VCaP (cell line): ENCODE data around the gene CMC1.
"Not testable (repeated sequence)": the region's sequence is repeated elsewhere in the genome, so short reads cannot be mapped to it uniquely, and the experiment has no call there.

Experiments used
- H3K27ac ChIP-seq: fragments of 450-650 bp; 2 replicates; pipeline ENCODE4 v1.5.1; 2017
- CTCF ChIP-seq: fragments of 450-650 bp; conservative IDR thresholded peaks from 2 replicates; pipeline ENCODE4 v1.5.1; 2017; ENCODE audit warnings: mild to moderate bottlenecking, moderate library complexity

The CMC1 gene, protein sequence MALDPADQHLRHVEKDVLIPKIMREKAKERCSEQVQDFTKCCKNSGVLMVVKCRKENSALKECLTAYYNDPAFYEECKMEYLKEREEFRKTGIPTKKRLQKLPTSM

DNA sequence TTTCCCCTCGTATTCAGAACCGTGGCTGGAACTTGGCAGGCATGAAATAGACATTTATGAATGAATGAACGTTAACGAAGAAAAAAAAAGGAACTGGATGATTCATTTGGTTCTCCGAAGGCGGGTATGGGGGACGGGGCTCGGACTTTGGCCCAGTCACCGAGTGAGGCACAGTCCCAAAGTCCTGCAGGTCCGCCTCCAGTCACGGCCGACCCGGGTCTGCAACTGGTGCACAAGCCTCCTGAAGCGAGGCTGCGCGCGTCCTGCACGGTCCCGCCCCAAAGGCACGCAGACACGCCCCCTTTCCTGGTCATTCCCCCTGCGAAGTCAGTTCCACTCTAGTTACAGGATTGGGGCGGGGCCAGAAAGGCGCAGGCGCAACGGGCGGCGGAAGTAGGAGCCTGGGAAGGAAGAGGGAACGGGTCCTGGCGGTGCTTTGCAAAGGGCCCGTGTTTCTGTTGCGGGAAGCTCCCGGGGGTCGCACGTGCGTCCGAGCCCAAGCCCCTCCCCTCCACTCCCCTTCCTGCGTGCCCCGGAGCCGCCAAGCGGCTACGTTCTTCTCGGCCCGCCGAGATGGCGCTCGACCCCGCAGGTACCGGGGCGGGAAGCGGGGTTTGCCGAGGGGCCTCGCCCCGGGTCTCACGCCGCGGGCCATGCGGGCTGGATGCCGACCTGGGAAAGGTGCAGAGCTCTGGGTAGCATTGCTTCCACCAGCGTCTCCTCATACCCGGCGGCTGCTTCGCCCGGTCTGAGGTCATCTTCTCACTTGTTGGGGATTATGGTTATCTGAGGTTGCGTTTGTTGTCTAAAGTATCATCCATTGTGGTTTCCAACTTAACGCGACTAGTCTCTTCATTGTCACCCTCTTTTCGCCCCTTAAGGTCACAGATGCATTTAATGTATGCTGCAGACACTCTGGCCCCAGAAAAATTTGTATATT lies at the start of gene CMC1:
CMC1 (plus strand) TSS at position 399 of the 940 bp plus-strand sequence; CDS start at position 574, 175 bp downstream.
- H3K27ac ChIP-seq = peak within 1 kb of the TSS; percentile 83
- TF ChIP-seq CTCF = no peak

DNA sequence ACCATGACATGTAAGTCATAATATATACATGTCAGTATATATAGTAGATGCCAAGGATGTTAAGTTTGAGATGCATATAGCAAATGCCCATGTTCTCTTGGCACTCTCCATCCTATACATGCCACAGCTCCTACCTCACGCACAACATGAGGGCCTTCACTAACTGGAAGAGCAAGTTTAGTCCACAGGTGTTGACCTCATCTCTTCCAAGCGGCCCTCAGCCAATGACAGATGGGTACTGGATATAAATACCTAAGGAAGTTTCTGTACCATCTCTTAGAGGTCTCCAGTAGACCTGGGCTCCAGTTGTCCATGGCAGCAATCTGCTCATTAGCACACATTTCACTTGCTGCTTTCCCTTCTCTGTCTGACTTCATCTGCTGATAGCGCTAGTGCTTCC lies 43.3 kb upstream of the CMC1 start:
- no peak for TF ChIP-seq CTCF

DNA sequence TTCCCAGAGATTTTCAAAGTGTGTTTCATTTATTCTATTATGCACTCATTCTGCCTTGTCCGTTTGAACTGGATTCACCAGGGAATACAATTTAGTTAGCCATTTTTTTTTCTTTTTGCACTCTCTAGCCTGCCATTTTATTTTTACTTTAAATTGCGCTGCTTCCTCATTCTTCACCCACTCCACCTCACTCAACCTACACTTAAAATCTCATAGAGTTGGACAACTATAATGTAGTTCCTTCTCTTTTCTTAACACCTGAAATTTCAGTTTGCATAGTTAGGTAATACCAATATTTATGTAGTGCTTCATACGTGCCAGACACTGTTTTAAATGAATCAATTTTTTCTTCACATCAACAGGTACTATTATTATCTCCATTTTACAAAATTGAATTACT lies 42.4 kb upstream of the CMC1 start:
- H3K27ac ChIP-seq = no peak overlapping the region
- no peak for TF ChIP-seq CTCF

More for the DNA sequence above, 43.3 kb upstream of the CMC1 start:
- H3K27ac ChIP-seq = no peak overlapping the region

DNA sequence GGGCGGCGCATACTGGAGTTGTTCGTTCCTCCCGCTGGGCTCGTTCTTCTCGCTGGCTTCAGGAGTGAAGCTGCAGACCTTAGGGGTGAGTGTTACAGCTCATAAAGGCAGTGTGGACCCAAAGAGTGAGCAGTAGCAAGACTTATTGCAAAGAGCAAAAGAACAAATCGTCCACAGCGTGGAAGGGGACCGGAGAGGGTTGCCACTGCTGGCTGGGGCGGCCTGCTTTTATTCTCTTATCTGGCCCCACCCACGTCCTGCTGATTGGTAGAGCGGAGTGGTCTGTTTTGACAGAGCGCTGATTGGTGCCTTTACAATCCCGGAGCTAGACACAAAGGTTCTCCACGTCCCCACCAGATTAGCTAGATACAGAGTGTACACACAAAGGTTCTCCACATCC lies 41.8 kb upstream of the CMC1 start:
- not testable (repeated sequence) for H3K27ac ChIP-seq

DNA sequence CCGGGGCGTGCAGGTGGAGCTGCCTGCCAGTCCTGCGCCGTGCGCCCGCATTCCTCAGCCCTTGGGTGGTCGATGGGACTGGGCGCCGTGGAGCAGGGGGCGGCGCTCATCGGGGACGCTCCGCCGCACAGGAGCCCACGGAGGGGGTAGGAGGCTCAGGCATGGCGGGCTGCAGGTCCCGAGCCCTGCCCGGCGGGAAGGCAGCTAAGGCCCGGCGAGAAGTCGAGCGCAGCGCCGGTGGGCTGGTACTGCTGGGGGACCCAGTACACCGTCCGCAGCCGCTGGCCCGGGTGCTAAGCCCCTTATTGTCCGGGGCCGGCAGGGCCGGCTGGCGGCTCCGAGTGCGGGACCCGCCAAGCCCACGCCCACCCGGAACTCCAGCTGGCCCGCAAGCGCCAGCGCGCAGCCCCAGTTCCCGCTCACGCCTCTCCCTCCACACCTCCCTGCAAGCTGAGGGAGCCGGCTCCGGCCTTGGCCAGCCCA lies 41.0 kb upstream of the CMC1 start:
- not testable (repeated sequence) for H3K27ac ChIP-seq

- no peak for TF ChIP-seq CTCF
- no peak overlapping the region for H3K27ac ChIP-seq
Measured at GRCh38 chr3:28206479-28206878, 34.9 kb upstream of the CMC1 start.

- no peak for TF ChIP-seq CTCF
Measured at GRCh38 chr3:28207000-28207733, 34.3 kb upstream of the CMC1 start.

GRCh38 chr3:28210968-28211713 lies 30.3 kb upstream of the CMC1 start:
- H3K27ac ChIP-seq = no peak overlapping the region
- no peak for TF ChIP-seq CTCF

More at GRCh38 chr3:28207000-28207733, 34.3 kb upstream of the CMC1 start:
- no peak overlapping the region for H3K27ac ChIP-seq
